H9 (cell line): ENCODE results near the gene ZNF14. TPM values are rescaled to one million over a fixed set of nuclear protein-coding genes. Genes with fewer than 3 reads are reported as not detected.

Experiments
- DNase-seq: peaks from one replicate; pipeline ENCODE4 v3.0.0-alpha.2; 2017
- H2AFZ ChIP-seq: one replicate; pipeline ENCODE4 v1.6.1; 2013; ENCODE audit warnings: mild to moderate bottlenecking, low read length, control low read depth, moderate library complexity
- H2AK5ac ChIP-seq: 2 replicates; pipeline ENCODE4 v1.6.1; 2013; ENCODE audit warnings: low read length, control low read depth, mixed read lengths; ENCODE audit not compliant: insufficient read length
- H2BK120ac ChIP-seq: one replicate; pipeline ENCODE4 v1.6.1; 2013; ENCODE audit warnings: low read depth, mild to moderate bottlenecking, low read length, control low read depth, inconsistent platforms; ENCODE audit not compliant: poor library complexity, severe bottlenecking
- H2BK12ac ChIP-seq: 2 replicates; pipeline ENCODE4 v1.6.1; 2013; ENCODE audit warnings: low read length, control low read depth, mixed read lengths, low read depth; ENCODE audit not compliant: insufficient read length
- H2BK15ac ChIP-seq: 2 replicates; pipeline ENCODE4 v1.6.1; 2013; ENCODE audit warnings: low read depth, low read length, control low read depth
- H2BK20ac ChIP-seq: one replicate; pipeline ENCODE4 v1.6.1; 2013; ENCODE audit warnings: low read depth, mild to moderate bottlenecking, low read length, control low read depth, inconsistent platforms; ENCODE audit not compliant: poor library complexity, severe bottlenecking
- H2BK5ac ChIP-seq: 2 replicates; pipeline ENCODE4 v1.6.1; 2013; ENCODE audit warnings: low read length, control low read depth, mixed read lengths; ENCODE audit not compliant: insufficient read length
- H3K14ac ChIP-seq: 2 replicates; pipeline ENCODE4 v1.6.1; 2013; ENCODE audit warnings: low read length, control low read depth; ENCODE audit not compliant: insufficient read depth
- H3K18ac ChIP-seq: 2 replicates; pipeline ENCODE4 v1.6.1; 2013; ENCODE audit warnings: low read depth, mild to moderate bottlenecking, mixed read lengths, low read length, control low read depth; ENCODE audit not compliant: insufficient read length
- H3K23ac ChIP-seq: 2 replicates; pipeline ENCODE4 v1.6.1; 2013; ENCODE audit warnings: low read length, control low read depth, mixed read lengths, low read depth; ENCODE audit not compliant: insufficient read length
- H3K23me2 ChIP-seq: 2 replicates; pipeline ENCODE4 v1.6.1; 2013; ENCODE audit warnings: low read depth, mild to moderate bottlenecking, mixed read lengths, low read length, control low read depth; ENCODE audit not compliant: insufficient read length, poor library complexity, severe bottlenecking
- H3K27ac ChIP-seq: 2 replicates; pipeline ENCODE4 v1.5.1; 2013; ENCODE audit warnings: low read length, control low read depth, mixed read lengths, low read depth; ENCODE audit not compliant: insufficient read length
- H3K27me3 ChIP-seq: 2 replicates; pipeline ENCODE4 v1.6.1; 2013; ENCODE audit warnings: low read length, control low read depth, inconsistent platforms; ENCODE audit not compliant: insufficient read depth
- H3K4ac ChIP-seq: 2 replicates; pipeline ENCODE4 v1.6.1; 2013; ENCODE audit warnings: low read depth, mild to moderate bottlenecking, control low read depth, inconsistent platforms, low read length, moderate library complexity
- H3K4me1 ChIP-seq: 2 replicates; pipeline ENCODE4 v1.6.1; 2013; ENCODE audit warnings: low read length, control low read depth, inconsistent platforms; ENCODE audit not compliant: insufficient read depth
- H3K4me2 ChIP-seq: 2 replicates; pipeline ENCODE4 v1.6.1; 2013; ENCODE audit warnings: low read length, control low read depth, mixed read lengths; ENCODE audit not compliant: insufficient read length, insufficient read depth
- H3K56ac ChIP-seq: 2 replicates; pipeline ENCODE4 v1.6.1; 2013; ENCODE audit warnings: low read depth, mild to moderate bottlenecking, mixed read lengths, low read length, control low read depth; ENCODE audit not compliant: insufficient read length
- H3K79me1 ChIP-seq: 2 replicates; pipeline ENCODE4 v1.6.1; 2013; ENCODE audit warnings: low read depth, mild to moderate bottlenecking, moderate library complexity, low read length, control low read depth, inconsistent platforms; ENCODE audit not compliant: insufficient read depth, poor library complexity, severe bottlenecking
- H3K79me2 ChIP-seq: 2 replicates; pipeline ENCODE4 v1.6.1; 2013; ENCODE audit warnings: low read length, control low read depth, inconsistent platforms; ENCODE audit not compliant: insufficient read depth
- H3K9ac ChIP-seq: 2 replicates; pipeline ENCODE4 v1.6.1; 2013; ENCODE audit warnings: low read length, control low read depth, mixed read lengths; ENCODE audit not compliant: insufficient read length; ENCODE audit errors: extremely low read depth
- H3K9me3 ChIP-seq: one replicate; pipeline ENCODE4 v1.6.1; 2013; ENCODE audit warnings: low read depth, low read length, inconsistent platforms; ENCODE audit not compliant: control insufficient read depth
- H3T11ph ChIP-seq: one replicate; pipeline ENCODE4 v1.6.1; 2013; ENCODE audit warnings: mild to moderate bottlenecking, low read length, control low read depth, inconsistent platforms
- H4K20me1 ChIP-seq: one replicate; pipeline ENCODE4 v1.6.1; 2013; ENCODE audit not compliant: control insufficient read depth, insufficient read length, insufficient read depth
- H4K5ac ChIP-seq: 2 replicates; pipeline ENCODE4 v1.6.1; 2013; ENCODE audit warnings: low read depth, mild to moderate bottlenecking, mixed read lengths, low read length, control low read depth; ENCODE audit not compliant: insufficient read length
- H4K8ac ChIP-seq: replicated peaks from 2 replicates; pipeline ENCODE4 v1.6.1; 2013; ENCODE audit warnings: low read length, control low read depth, mixed read lengths, low read depth; ENCODE audit not compliant: insufficient read length
- H4K91ac ChIP-seq: 2 replicates; pipeline ENCODE4 v1.6.1; 2013; ENCODE audit warnings: low read depth, mild to moderate bottlenecking, moderate library complexity, mixed read lengths, low read length, control low read depth; ENCODE audit not compliant: insufficient read length
- H3K27ac Mint-ChIP-seq, 3 experiments: 2 replicates in 2 of 3; 3 replicates in 1 of 3; pipeline ENCODE4 v1.8.0; 2020 to 2021; ENCODE audit warnings: mixed read lengths in 3 of 3, mild to moderate bottlenecking in 1 of 3, moderate library complexity in 1 of 3
- H3K27me3 Mint-ChIP-seq: 2 replicates; pipeline ENCODE4 v1.8.0; 2021; ENCODE audit warnings: low read depth, mild to moderate bottlenecking, moderate library complexity, mixed read lengths
- H3K36me3 Mint-ChIP-seq, 3 experiments: 2 replicates in 2 of 3; 3 replicates in 1 of 3; pipeline ENCODE4 v1.8.0; 2020 to 2021; ENCODE audit warnings: low read depth in 3 of 3, mixed read lengths in 3 of 3; ENCODE audit not compliant: insufficient read depth in 1 of 3
- H3K4me1 Mint-ChIP-seq, 2 experiments: 2 replicates each; pipeline ENCODE4 v1.8.0; 2020; ENCODE audit warnings: mixed read lengths in 2 of 2
- H3K4me3 Mint-ChIP-seq, 2 experiments: 2 replicates in 1 of 2; 3 replicates in 1 of 2; pipeline ENCODE4 v1.8.0; 2020 to 2021; ENCODE audit warnings: mild to moderate bottlenecking in 2 of 2, mixed read lengths in 2 of 2, moderate library complexity in 1 of 2
- H3K9me3 Mint-ChIP-seq, 2 experiments: 2 replicates in 1 of 2; 3 replicates in 1 of 2; pipeline ENCODE4 v1.8.0; 2020; ENCODE audit warnings: mild to moderate bottlenecking in 2 of 2, mixed read lengths in 2 of 2, moderate library complexity in 1 of 2
- CTCF ChIP-seq: fragments of 200-600 bp; sonication (generic); conservative IDR thresholded peaks from 3 replicates; pipeline ENCODE4 v1.8.0; 2021; ENCODE audit warnings: antibody characterized with exemption, mild to moderate bottlenecking
- WGBS: extraction: QIAGEN DNeasy Blood & Tissue Kit; methylation state at CpG from one replicate; pipeline ENCODE4 v1.1.7; 2013; ENCODE audit warnings: missing lambda C conversion rate, low lambda C conversion rate, mixed read lengths; ENCODE audit not compliant: insufficient read length; ENCODE audit errors: extremely low coverage; 5-methylcytosine and 5-hydroxymethylcytosine counted together
- total RNA-seq: library from RNA; stranded (reverse); gene quantifications from 2 replicates; pipeline ENCODE4 v1.2.1, GENCODE V29; 2021

ZNF14 gene
- total RNA-seq, 1 experiment from 2014 or later = 8.3 TPM

GRCh38 chr19:19674315-19674714, 58.6 kb downstream of the ZNF14 start:
- peaks cover 9 to 38% of the 10 kb centered on the region in 2 experiments; a peak in 4 of 5 replicates for H3K9me3 Mint-ChIP-seq
- H3K79me2 ChIP-seq = peaks cover 13% of the 10 kb centered on the region; the same call in 1 of the 2 replicates
- H3K27ac ChIP-seq = no peak overlapping the region
- H3K23ac ChIP-seq = no peak overlapping the region
- no peak overlapping the region for H2BK20ac ChIP-seq
- no peaks in the 10 kb centered on the region for H3K27me3 ChIP-seq
- H3K23me2 ChIP-seq = peaks cover 10% of the 10 kb centered on the region
- no peak overlapping the region for H2BK15ac ChIP-seq
- no peak overlapping the region for H3K18ac ChIP-seq
- H2BK12ac ChIP-seq = no peak overlapping the region
- no peak overlapping the region for H3K14ac ChIP-seq
- H3T11ph ChIP-seq = no peak overlapping the region
- no CpG with 5 or more reads among the region's 6 CpGs for WGBS
- no peak overlapping the region for H3K9ac ChIP-seq
- H3K4me1 Mint-ChIP-seq = peaks cover 20% of the 10 kb centered on the region in 2 experiments
- H3K4ac ChIP-seq = no peak overlapping the region
- no peak overlapping the region for H2BK120ac ChIP-seq
- H3K36me3 Mint-ChIP-seq = peaks cover 68 to 77% (median 76%) of the 10 kb centered on the region in 3 experiments
- DNase-seq = no peak
- H2AFZ ChIP-seq = no peak overlapping the region
- no peak overlapping the region for H3K27ac Mint-ChIP-seq
- no peak overlapping the region for H2AK5ac ChIP-seq
- no peak overlapping the region for H3K56ac ChIP-seq
- H3K27me3 Mint-ChIP-seq = no peaks in the 10 kb centered on the region
- TF ChIP-seq CTCF = no peak
- H3K79me1 ChIP-seq = peaks cover 17% of the 10 kb centered on the region
- no peak overlapping the region for H3K4me2 ChIP-seq
- no peaks in the 10 kb centered on the region for H3K9me3 ChIP-seq
- no peak overlapping the region for H4K5ac ChIP-seq
- H4K91ac ChIP-seq = no peak overlapping the region
- peaks cover 4% of the 10 kb centered on the region; the same call in 1 of the 2 replicates for H3K4me1 ChIP-seq
- H4K20me1 ChIP-seq = no peaks in the 10 kb centered on the region
- no peak overlapping the region for H4K8ac ChIP-seq
- no peak overlapping the region for H2BK5ac ChIP-seq
- H3K4me3 Mint-ChIP-seq = no peak overlapping the region
